ENCODE data around the gene RGS6.

DNA sequence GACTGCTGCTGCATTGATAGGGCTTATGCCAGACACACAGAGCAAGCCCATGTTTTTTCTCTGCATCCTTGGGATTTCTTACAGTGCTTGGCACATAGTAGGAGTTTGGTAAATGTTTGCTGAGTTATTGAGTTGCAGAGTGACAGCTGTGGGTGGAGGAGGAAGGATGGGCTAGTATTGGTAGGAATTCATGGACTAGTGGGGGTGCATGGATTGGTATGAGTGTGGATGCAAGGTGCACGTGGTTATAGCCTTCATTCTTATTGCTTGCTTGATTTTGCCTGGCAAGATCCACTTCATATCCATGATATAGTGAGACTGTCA, 11.4 kb downstream of the RGS6 start:
- TF ChIP-seq, protein P1, sequence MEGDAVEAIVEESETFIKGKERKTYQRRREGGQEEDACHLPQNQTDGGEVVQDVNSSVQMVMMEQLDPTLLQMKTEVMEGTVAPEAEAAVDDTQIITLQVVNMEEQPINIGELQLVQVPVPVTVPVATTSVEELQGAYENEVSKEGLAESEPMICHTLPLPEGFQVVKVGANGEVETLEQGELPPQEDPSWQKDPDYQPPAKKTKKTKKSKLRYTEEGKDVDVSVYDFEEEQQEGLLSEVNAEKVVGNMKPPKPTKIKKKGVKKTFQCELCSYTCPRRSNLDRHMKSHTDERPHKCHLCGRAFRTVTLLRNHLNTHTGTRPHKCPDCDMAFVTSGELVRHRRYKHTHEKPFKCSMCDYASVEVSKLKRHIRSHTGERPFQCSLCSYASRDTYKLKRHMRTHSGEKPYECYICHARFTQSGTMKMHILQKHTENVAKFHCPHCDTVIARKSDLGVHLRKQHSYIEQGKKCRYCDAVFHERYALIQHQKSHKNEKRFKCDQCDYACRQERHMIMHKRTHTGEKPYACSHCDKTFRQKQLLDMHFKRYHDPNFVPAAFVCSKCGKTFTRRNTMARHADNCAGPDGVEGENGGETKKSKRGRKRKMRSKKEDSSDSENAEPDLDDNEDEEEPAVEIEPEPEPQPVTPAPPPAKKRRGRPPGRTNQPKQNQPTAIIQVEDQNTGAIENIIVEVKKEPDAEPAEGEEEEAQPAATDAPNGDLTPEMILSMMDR (IDR thresholded peaks at IDR 0.05; ENCODE audit: low read length) = no peak
- TF ChIP-seq EZH2 (IDR thresholded peaks at IDR 0.05; ENCODE audit: borderline replicate concordance, low read length) = no peak

All from OCI-LY1 (cell line).